K562 (cell line): Measurements from ENCODE around the gene CCDC127. TPM values are rescaled to one million over a fixed set of nuclear protein-coding genes. Genes with fewer than 3 reads are reported as not detected.

Experiments used
- ATF4 ChIP-seq: fragments of 450-650 bp; formaldehyde crosslinking; IDR thresholded peaks from 2 replicates; pipeline ENCODE4 v1.4.0; 2022; ENCODE audit warnings: mild to moderate bottlenecking, moderate library complexity
- PBX2 ChIP-seq, 2 experiments: IDR thresholded peaks in 1 of 2; conservative IDR thresholded peaks in 1 of 2; 2 replicates each; pipeline ENCODE4 v1.6.1; 2016; ENCODE audit warnings: low read depth in 2 of 2, mild to moderate bottlenecking in 1 of 2, missing compliant biosample characterization in 1 of 2, missing genetic modification characterization in 1 of 2, moderate library complexity in 1 of 2
- ZNF175 ChIP-seq: fragments of 200-800 bp; sonication (Bioruptor generic); IDR thresholded peaks from 2 replicates; pipeline ENCODE4 v1.6.1; 2016; ENCODE audit warnings: low read depth, mild to moderate bottlenecking, missing genetic modification characterization, missing compliant biosample characterization
- ZNF232 ChIP-seq: sonication (generic); formaldehyde crosslinking; IDR thresholded peaks from 2 replicates; pipeline ENCODE4 v1.8.0; 2022; ENCODE audit warnings: mild to moderate bottlenecking, missing genetic modification reagents
- ZNF408 ChIP-seq: fragments of 250-450 bp; sonication (Bioruptor Pico); IDR thresholded peaks from 2 replicates; pipeline ENCODE4 v1.4.0; 2020; ENCODE audit warnings: low read depth, mild to moderate bottlenecking, moderate library complexity
- ZNF511 ChIP-seq: sonication (generic); formaldehyde crosslinking; IDR thresholded peaks from 2 replicates; pipeline ENCODE4 v1.8.0; 2022; ENCODE audit warnings: mild to moderate bottlenecking, missing genetic modification reagents
- ZNF696 ChIP-seq: fragments of 250-450 bp; sonication (Bioruptor Pico); conservative IDR thresholded peaks from 2 replicates; pipeline ENCODE4 v1.4.0; 2020; ENCODE audit warnings: mild to moderate bottlenecking, moderate library complexity
- polyA plus RNA-seq, 8 experiments: library from polyadenylated mRNA; depleted of rRNA in 4 of 8; stranded (reverse) in 5 of 8; unstranded in 3 of 8; fragments of >200 nt; fragmentation: Nextera tagmentation in 2 of 8; fragmentation: Illumina TruSeq in 1 of 8; extraction: Ambion mirVana in 2 of 8; extraction: Trizol in 1 of 8; gene quantifications; 2 replicates each; pipeline versions ENCODE4 v1.2.1 to v1.2.3, GENCODE V29; 2011 to 2014; ENCODE audit warnings: inconsistent platforms in 1 of 8, missing spikeins in 1 of 8
- total RNA-seq, 7 experiments: library from RNA; depleted of rRNA in 6 of 7; stranded (reverse); fragments of >200 nt in 6 of 7; fragmentation: Illumina TruSeq in 2 of 7; extraction: Trizol in 2 of 7; gene quantifications; 2 replicates each; pipeline versions ENCODE4 v1.2.1 to v1.2.3, GENCODE V29; 2011 to 2021; ENCODE audit warnings: low replicate concordance in 1 of 7

CCDC127 gene
- total and polyA plus RNA-seq, 9 of the 15 experiments (the other 6 are each of a cell fraction or from before 2014, with no cell fraction given), result 2.7 to 4.5 (median 4.1) TPM

GRCh38 chr5:230711-231110 is 12.8 kb upstream of the CCDC127 start (continued):
- no peak for TF ChIP-seq PBX2 (CRISPR knock-in tag; IDR thresholded peaks at IDR 0.05; ENCODE audit: low read depth)
- no peak for TF ChIP-seq PBX2 (tag; conservative IDR thresholded peaks at IDR 0.05; ENCODE audit: low read depth)
- TF ChIP-seq ZNF511 (CRISPR knock-in tag), result no peak
- TF ChIP-seq ATF4 (CRISPR knock-in tag), result no peak
- TF ChIP-seq ZNF696, result no peak
- TF ChIP-seq ZNF408 (CRISPR knock-in tag), result no peak
- TF ChIP-seq ZNF175 (CRISPR knock-in tag), result no peak
- no peak for TF ChIP-seq ZNF232 (CRISPR knock-in tag)
